A549 (cell line): ENCODE measurements around the gene BICRAL. TPM values are rescaled to one million over a fixed set of nuclear protein-coding genes. Genes with fewer than 3 reads are reported as not detected.
"Not testable (repeated sequence)": the region's sequence is repeated elsewhere in the genome, so short reads cannot be mapped to it uniquely, and the experiment has no call there.

Experiments used
- ATAC-seq, 2 experiments: fragments of 200-7000 bp in 1 of 2; fragments of >200 bp in 1 of 2; cut with Nextera tagmentation in 1 of 2; cut with Tn5 transposase in 1 of 2; 3 replicates each; pipeline versions ENCODE4 v1.8.0 to v1.9.1; 2018 to 2020; ENCODE audit warnings: mild to moderate bottlenecking in 1 of 2, moderate library complexity in 1 of 2
- CTCF ChIA-PET: fragments of 300-600 bp; sonication (Branson Sonifier 250); formaldehyde crosslinking; extraction: SDS; loops from one replicate; lab custom pipeline; 2021; ENCODE audit warnings: antibody characterized with exemption, inconsistent platforms; lab: Yijun Ruan, JAX
- POLR2A ChIA-PET: fragments of 350-600 bp; formaldehyde crosslinking; extraction: SDS; loops from one replicate; lab custom pipeline; 2021; ENCODE audit warnings: antibody characterized with exemption, inconsistent platforms; lab: Yijun Ruan, JAX
- DNase-seq, 2 experiments: peaks; one replicate each; pipeline versions ENCODE4 v3.0.0 to v3.0.0-alpha.2; 2011 to 2016; ENCODE audit warnings: low read depth in 1 of 2, low spot score in 1 of 2
- FAIRE-seq: peaks from 2 replicates; lab custom pipeline; 2011; peaks lifted over from hg19 to GRCh38; lab: Jason Lieb, UNC
- H3K27ac ChIP-seq, 2 experiments: fragments of >200 bp; sonication (Bioruptor Twin); formaldehyde crosslinking; 3 replicates each; pipeline ENCODE4 v1.5.1; 2016 to 2017
- H3K4me1 ChIP-seq: fragments of >200 bp; sonication (Bioruptor Twin); formaldehyde crosslinking; 3 replicates; pipeline ENCODE4 v1.6.1; 2016
- H3K4me2 ChIP-seq: fragments of >200 bp; sonication (Bioruptor Twin); formaldehyde crosslinking; 3 replicates; pipeline ENCODE4 v1.6.1; 2016
- H3K4me3 ChIP-seq: fragments of >200 bp; sonication (Bioruptor Twin); formaldehyde crosslinking; 3 replicates; pipeline ENCODE4 v1.5.1; 2016
- H3K9me3 ChIP-seq: fragments of >200 bp; sonication (Bioruptor Twin); formaldehyde crosslinking; 3 replicates; pipeline ENCODE4 v1.6.1; 2016
- CBX2 ChIP-seq: fragments of 200-600 bp; sonication (generic); IDR thresholded peaks from 2 replicates; pipeline ENCODE4 v1.6.1; 2016; ENCODE audit warnings: low read depth, mild to moderate bottlenecking, borderline replicate concordance
- CHD2 ChIP-seq: fragments of 150-350 bp; IDR thresholded peaks from 2 replicates; pipeline ENCODE4 v1.6.1; 2014; ENCODE audit warnings: low read length; ENCODE audit not compliant: partially characterized antibody
- EHF ChIP-seq: fragments of 250-450 bp; sonication (Bioruptor Pico); IDR thresholded peaks from 2 replicates; pipeline ENCODE4 v1.5.0; 2020; ENCODE audit warnings: mild to moderate bottlenecking
- ESRRA ChIP-seq: fragments of 150-350 bp; IDR thresholded peaks from 2 replicates; pipeline ENCODE4 v1.6.1; 2014; ENCODE audit warnings: mild to moderate bottlenecking, low read length, borderline replicate concordance
- FOSL2 ChIP-seq, 2 experiments: fragments of 450-650 bp in 1 of 2; fragments of >200 bp in 1 of 2; sonication (Bioruptor Twin) in 1 of 2; formaldehyde crosslinking; IDR thresholded peaks; 2 replicates each; pipeline versions ENCODE4 v1.5.0 to v1.6.1; 2016 to 2020; ENCODE audit warnings: mild to moderate bottlenecking in 1 of 2, moderate library complexity in 1 of 2
- FOXS1 ChIP-seq: fragments of 250-450 bp; sonication (Bioruptor Pico); IDR thresholded peaks from 2 replicates; pipeline ENCODE4 v1.5.0; 2020; ENCODE audit warnings: mild to moderate bottlenecking, moderate library complexity
- HOXA7 ChIP-seq: fragments of 250-450 bp; sonication (Bioruptor Pico); IDR thresholded peaks from 2 replicates; pipeline ENCODE4 v1.5.0; 2020; ENCODE audit warnings: mild to moderate bottlenecking, moderate library complexity
- HOXB5 ChIP-seq: fragments of 250-450 bp; sonication (Bioruptor Pico); IDR thresholded peaks from 2 replicates; pipeline ENCODE4 v1.5.0; 2020; ENCODE audit warnings: mild to moderate bottlenecking, moderate library complexity
- JUN ChIP-seq, 2 experiments: fragments of >200 bp; sonication (Bioruptor Twin); formaldehyde crosslinking; IDR thresholded peaks; 2 replicates in 1 of 2; 3 replicates in 1 of 2; pipeline ENCODE4 v1.6.1; 2016 to 2017
- KDM1A ChIP-seq: fragments of 200-600 bp; sonication (generic); IDR thresholded peaks from 2 replicates; pipeline ENCODE4 v1.6.1; 2016; ENCODE audit warnings: low read depth, mild to moderate bottlenecking
- MAFK ChIP-seq: fragments of 450-650 bp; IDR thresholded peaks from 2 replicates; pipeline ENCODE4 v1.6.1; 2014; ENCODE audit not compliant: partially characterized antibody
- TFCP2L1 ChIP-seq: fragments of 250-450 bp; sonication (Bioruptor Pico); IDR thresholded peaks from 2 replicates; pipeline ENCODE4 v1.5.0; 2021; ENCODE audit warnings: mild to moderate bottlenecking
- WGBS: methylation state at CpG from one replicate; pipeline ENCODE4 v1.1.6; 2017; ENCODE audit errors: missing lambda C conversion rate; 5-methylcytosine and 5-hydroxymethylcytosine counted together
- polyA plus RNA-seq, 4 experiments: library from polyadenylated mRNA; depleted of rRNA in 3 of 4; stranded (reverse); fragments of >200 nt; fragmentation: RNase III in 1 of 4; extraction: RNeasy Plus Mini Kit Qiagen cat#74134 plus additional on column Dnase treatment in 1 of 4; gene quantifications; 2 replicates in 3 of 4; 3 replicates in 1 of 4; pipeline ENCODE4 v1.2.3, GENCODE V29; 2011 to 2017
- TF ChIP-seq, protein P1 (sequence below): fragments of 250-450 bp; sonication (Bioruptor Pico); IDR thresholded peaks from 2 replicates; pipeline ENCODE4 v1.5.0; 2021; ENCODE audit warnings: mild to moderate bottlenecking, moderate library complexity, borderline replicate concordance
- TF ChIP-seq, protein P2 (sequence below): fragments of 250-450 bp; sonication (Bioruptor Pico); IDR thresholded peaks from 2 replicates; pipeline ENCODE4 v1.5.0; 2020; ENCODE audit warnings: low read depth, mild to moderate bottlenecking, moderate library complexity
- TF ChIP-seq, protein P3 (sequence below): fragments of >200 bp; sonication (Bioruptor Twin); formaldehyde crosslinking; IDR thresholded peaks from 3 replicates; pipeline ENCODE4 v1.5.1; 2016
- TF ChIP-seq, protein P4 (sequence below): fragments of >200 bp; sonication (Bioruptor Twin); formaldehyde crosslinking; IDR thresholded peaks from 3 replicates; pipeline ENCODE4 v1.6.1; 2016
- TF ChIP-seq, protein P5 (sequence below): fragments of 150-350 bp; IDR thresholded peaks from 2 replicates; pipeline ENCODE4 v1.6.1; 2014; ENCODE audit warnings: low read depth, mild to moderate bottlenecking, low read length

Gene BICRAL
- polyA plus RNA-seq, 2 of the 4 experiments (the other 2 are of a cell fraction): 3.3 to 8.6 TPM

DNA sequence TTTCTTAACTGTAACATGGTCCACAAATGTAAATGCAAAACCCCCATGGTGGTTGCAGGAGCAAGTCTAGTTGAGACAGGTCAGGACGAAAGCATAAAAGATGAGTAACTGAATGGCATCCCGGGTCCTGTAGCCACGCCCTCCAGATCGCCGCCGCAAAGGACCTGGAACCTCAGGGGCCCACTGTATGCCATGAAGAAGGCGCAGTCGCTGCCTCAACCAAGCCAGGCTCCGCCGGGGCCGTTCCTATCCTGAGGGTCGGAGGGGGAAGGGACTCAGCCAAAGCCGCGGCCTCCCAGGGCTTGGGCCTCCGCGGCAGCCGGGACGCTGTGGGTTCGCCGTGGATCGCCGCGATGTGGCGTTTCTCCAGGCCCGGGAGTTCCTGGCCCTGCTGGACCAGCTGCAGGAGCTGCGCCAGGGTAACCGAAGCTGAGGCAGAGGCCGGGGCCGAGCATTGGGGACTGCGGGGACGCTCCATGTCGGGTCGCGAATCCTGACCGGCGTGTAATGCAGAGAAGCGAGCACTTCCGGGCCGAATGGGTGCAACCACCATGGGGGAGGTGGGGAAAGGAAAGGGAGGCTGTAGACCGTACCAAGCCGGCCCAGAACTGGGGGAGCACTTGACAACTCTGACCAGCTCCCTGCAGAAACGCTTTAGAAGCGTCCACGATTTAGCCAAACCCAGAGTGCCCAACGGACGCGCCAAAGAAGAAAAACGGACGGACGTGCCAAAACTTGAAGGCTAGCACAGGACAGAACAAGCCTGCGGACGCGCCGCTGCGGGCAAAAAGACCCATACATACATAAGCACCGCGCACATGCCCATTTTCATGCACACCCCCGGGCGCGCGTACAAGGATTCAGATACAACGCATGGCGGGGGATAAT lies 108.7 kb downstream of the BICRAL start (continued):
- TF ChIP-seq, protein P1, sequence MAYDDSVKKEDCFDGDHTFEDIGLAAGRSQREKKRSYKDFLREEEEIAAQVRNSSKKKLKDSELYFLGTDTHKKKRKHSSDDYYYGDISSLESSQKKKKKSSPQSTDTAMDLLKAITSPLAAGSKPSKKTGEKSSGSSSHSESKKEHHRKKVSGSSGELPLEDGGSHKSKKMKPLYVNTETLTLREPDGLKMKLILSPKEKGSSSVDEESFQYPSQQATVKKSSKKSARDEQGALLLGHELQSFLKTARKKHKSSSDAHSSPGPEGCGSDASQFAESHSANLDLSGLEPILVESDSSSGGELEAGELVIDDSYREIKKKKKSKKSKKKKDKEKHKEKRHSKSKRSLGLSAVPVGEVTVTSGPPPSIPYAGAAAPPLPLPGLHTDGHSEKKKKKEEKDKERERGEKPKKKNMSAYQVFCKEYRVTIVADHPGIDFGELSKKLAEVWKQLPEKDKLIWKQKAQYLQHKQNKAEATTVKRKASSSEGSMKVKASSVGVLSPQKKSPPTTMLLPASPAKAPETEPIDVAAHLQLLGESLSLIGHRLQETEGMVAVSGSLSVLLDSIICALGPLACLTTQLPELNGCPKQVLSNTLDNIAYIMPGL: peak; percentile 37; the same call in 1 of the 2 replicates
- TF ChIP-seq JUN (IDR thresholded peaks at IDR 0.05) (peak; percentile 77 to 92), EHF (CRISPR knock-in tag) (no peak), KDM1A (no peak), FOXS1 (CRISPR knock-in tag) (no peak), CBX2 (no peak)
- TF ChIP-seq, protein P2, sequence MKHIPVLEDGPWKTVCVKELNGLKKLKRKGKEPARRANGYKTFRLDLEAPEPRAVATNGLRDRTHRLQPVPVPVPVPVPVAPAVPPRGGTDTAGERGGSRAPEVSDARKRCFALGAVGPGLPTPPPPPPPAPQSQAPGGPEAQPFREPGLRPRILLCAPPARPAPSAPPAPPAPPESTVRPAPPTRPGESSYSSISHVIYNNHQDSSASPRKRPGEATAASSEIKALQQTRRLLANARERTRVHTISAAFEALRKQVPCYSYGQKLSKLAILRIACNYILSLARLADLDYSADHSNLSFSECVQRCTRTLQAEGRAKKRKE: no peak
- TF ChIP-seq, all 56 proteins: peak for 13

DNA sequence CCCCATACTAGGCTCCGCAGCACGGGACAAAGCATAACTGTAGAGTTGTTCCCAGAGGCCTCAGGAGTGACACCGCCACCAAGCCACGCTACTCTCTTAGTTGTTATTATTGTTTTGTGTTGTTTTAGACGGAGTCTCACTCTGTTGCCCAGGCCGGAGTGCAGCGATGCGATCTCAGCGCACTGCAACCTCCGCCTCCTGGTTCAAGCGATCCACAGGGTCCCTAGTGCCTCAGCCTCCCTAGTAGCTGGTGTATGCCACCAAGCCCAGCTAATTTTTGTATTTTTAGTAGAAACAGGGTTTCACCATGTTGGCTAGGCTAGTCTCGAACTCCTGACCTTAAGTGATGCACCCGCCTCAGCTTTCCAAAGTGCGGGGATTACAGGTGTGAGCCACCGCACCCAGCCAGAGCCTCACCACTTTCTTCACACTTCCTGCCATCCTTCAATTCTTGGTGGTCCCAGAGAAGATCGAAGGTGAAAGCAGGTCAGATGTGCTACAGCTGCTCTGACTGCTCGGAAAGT lies 109.4 kb downstream of the BICRAL start:
- CTCF ChIA-PET: interaction anchor here (0.6 to 1.4 kb wide), 4 partner anchors 10 to 145 kb away, joined by 3 to 4 read pairs (median 4); partner anchors contain the start of gene TBCC
- 60% methylated on average over 17 of the region's 17 CpGs for WGBS
- POLR2A ChIA-PET: interaction anchor here (0.7 to 2.2 kb wide), 7 partner anchors 9 to 145 kb away, joined by 3 to 22 read pairs (median 4); partner anchors contain the start of genes PPP2R5D, RPL7L1 and TBCC
- Histone ChIP-seq H3K4me3 (peak overlapping the region; percentile 80), H3K27ac (peak overlapping the region; percentile 98 to 99), H3K4me1 (peaks cover 8% of the 10 kb centered on the region; the same call in 2 of the 3 replicates), H3K4me2 (peak overlapping the region; percentile 94)
- DNase-seq (no peak), ATAC-seq (no peak)
- TF ChIP-seq CHD2 (no peak), ESRRA (no peak), HOXB5 (no peak), TFCP2L1 (CRISPR knock-in tag) (no peak), FOSL2 (IDR thresholded peaks at IDR 0.05) (no peak), FOSL2 (CRISPR knock-in tag; IDR thresholded peaks at IDR 0.05) (no peak), MAFK (no peak), HOXA7 (no peak)
- TF ChIP-seq, protein P1: no peak
- TF ChIP-seq, protein P3, sequence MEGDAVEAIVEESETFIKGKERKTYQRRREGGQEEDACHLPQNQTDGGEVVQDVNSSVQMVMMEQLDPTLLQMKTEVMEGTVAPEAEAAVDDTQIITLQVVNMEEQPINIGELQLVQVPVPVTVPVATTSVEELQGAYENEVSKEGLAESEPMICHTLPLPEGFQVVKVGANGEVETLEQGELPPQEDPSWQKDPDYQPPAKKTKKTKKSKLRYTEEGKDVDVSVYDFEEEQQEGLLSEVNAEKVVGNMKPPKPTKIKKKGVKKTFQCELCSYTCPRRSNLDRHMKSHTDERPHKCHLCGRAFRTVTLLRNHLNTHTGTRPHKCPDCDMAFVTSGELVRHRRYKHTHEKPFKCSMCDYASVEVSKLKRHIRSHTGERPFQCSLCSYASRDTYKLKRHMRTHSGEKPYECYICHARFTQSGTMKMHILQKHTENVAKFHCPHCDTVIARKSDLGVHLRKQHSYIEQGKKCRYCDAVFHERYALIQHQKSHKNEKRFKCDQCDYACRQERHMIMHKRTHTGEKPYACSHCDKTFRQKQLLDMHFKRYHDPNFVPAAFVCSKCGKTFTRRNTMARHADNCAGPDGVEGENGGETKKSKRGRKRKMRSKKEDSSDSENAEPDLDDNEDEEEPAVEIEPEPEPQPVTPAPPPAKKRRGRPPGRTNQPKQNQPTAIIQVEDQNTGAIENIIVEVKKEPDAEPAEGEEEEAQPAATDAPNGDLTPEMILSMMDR: no peak
- TF ChIP-seq, protein P4, sequence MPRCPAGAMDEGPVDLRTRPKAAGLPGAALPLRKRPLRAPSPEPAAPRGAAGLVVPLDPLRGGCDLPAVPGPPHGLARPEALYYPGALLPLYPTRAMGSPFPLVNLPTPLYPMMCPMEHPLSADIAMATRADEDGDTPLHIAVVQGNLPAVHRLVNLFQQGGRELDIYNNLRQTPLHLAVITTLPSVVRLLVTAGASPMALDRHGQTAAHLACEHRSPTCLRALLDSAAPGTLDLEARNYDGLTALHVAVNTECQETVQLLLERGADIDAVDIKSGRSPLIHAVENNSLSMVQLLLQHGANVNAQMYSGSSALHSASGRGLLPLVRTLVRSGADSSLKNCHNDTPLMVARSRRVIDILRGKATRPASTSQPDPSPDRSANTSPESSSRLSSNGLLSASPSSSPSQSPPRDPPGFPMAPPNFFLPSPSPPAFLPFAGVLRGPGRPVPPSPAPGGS: no peak
- TF ChIP-seq, protein P5, sequence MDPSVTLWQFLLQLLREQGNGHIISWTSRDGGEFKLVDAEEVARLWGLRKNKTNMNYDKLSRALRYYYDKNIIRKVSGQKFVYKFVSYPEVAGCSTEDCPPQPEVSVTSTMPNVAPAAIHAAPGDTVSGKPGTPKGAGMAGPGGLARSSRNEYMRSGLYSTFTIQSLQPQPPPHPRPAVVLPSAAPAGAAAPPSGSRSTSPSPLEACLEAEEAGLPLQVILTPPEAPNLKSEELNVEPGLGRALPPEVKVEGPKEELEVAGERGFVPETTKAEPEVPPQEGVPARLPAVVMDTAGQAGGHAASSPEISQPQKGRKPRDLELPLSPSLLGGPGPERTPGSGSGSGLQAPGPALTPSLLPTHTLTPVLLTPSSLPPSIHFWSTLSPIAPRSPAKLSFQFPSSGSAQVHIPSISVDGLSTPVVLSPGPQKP: no peak
- TF ChIP-seq, all 56 proteins: peak for 0
- FAIRE-seq: no peak
- H3K9me3 ChIP-seq: no peaks in the 10 kb centered on the region

DNA sequence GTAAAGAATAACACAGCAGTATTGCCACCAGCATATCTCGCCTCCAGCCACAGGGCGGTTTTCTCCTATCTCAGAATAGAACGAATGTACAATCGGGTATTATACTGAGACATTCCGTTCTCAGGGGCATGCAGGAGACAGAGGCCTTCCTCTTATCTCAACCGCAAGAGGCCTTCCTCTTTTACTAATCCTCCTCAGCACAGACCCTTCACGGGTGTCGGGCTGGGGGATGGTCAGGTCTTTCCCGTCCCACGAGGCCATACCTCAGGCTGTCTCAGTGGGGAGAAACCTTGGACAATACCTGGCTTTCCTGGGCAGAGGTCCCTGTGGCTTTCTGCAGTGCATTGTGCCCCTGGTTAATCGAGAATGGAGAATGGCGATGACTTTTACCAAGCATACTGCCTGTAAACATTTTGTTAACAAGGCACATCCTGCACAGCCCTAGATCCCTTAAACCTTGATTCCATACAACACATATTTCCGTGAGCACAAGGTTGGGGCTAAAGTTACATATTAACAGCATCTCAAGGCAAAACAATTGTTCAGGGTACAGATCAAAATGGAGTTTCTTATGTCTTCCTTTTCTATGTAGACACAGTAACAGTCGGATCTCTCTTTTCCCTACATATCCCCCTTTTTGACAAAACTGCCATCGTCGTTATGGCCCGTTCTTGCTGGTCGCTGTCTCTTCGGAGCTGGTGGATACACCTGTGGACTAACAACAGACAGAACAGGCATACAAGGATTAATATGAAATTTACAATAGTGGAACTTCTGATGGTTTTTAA lies 112.4 kb downstream of the BICRAL start:
- DNase-seq, H3K9me3 ChIP-seq, ATAC-seq, H3K27ac ChIP-seq, CTCF ChIA-PET, H3K4me3 ChIP-seq, FAIRE-seq, H3K4me1 ChIP-seq, H3K4me2 ChIP-seq, POLR2A ChIA-PET: not testable (repeated sequence)
- WGBS: 84% methylated on average over 16 of the region's 19 CpGs
